Loucy (cell line): ENCODE results near the gene SERPINB7.
A peak's percentile ranks its signal among the peaks of the same experiment; 100 is the strongest.

Experiments used
- H2AFZ ChIP-seq: fragments of 200-600 bp; sonication (generic); 2 replicates; pipeline ENCODE4 v1.6.0; 2016; ENCODE audit warnings: antibody characterized with exemption, mild to moderate bottlenecking, low read length, moderate library complexity
- H3F3A ChIP-seq: fragments of 200-600 bp; 2 replicates; pipeline ENCODE4 v1.6.0; 2016; ENCODE audit warnings: antibody characterized with exemption, low read depth, mild to moderate bottlenecking
- H3K27me3 ChIP-seq: fragments of 200-600 bp; sonication (generic); 2 replicates; pipeline ENCODE4 v1.6.1; 2014; ENCODE audit warnings: low read length, mild to moderate bottlenecking; ENCODE audit not compliant: insufficient read depth, poor library complexity, severe bottlenecking
- H3K36me3 ChIP-seq: fragments of 200-600 bp; sonication (generic); 2 replicates; pipeline ENCODE4 v1.6.1; 2016; ENCODE audit warnings: low read length; ENCODE audit not compliant: insufficient read depth
- H3K4me1 ChIP-seq: fragments of 200-600 bp; sonication (generic); 2 replicates; pipeline ENCODE4 v1.5.1; 2014; ENCODE audit warnings: low read length, mild to moderate bottlenecking; ENCODE audit not compliant: insufficient read depth, poor library complexity, severe bottlenecking
- H3K4me2 ChIP-seq: fragments of 200-600 bp; sonication (generic); 2 replicates; pipeline ENCODE4 v1.6.0; 2014; ENCODE audit warnings: antibody characterized with exemption, low read length, low read depth, mild to moderate bottlenecking; ENCODE audit not compliant: poor library complexity, severe bottlenecking
- H3K4me3 ChIP-seq: fragments of 200-600 bp; sonication (generic); 2 replicates; pipeline ENCODE4 v1.5.1; 2014; ENCODE audit warnings: low read length, mild to moderate bottlenecking, mixed read lengths; ENCODE audit not compliant: poor library complexity, severe bottlenecking
- H3K79me2 ChIP-seq: fragments of 200-600 bp; sonication (generic); 2 replicates; pipeline ENCODE4 v1.6.1; 2014; ENCODE audit warnings: low read length; ENCODE audit not compliant: insufficient read depth
- H3K9ac ChIP-seq: fragments of 200-600 bp; sonication (generic); 2 replicates; pipeline ENCODE4 v1.6.0; 2014; ENCODE audit warnings: mild to moderate bottlenecking, low read depth, low read length, moderate library complexity; ENCODE audit not compliant: poor library complexity, severe bottlenecking
- H3K9me2 ChIP-seq: fragments of 200-600 bp; sonication (generic); replicated peaks from 2 replicates; pipeline ENCODE4 v1.6.1; 2016; ENCODE audit warnings: low read depth, low read length, mixed read lengths
- H3K9me3 ChIP-seq: fragments of 200-600 bp; sonication (generic); 2 replicates; pipeline ENCODE4 v1.6.1; 2014; ENCODE audit warnings: mild to moderate bottlenecking, antibody characterized with exemption, low read length, low read depth; ENCODE audit not compliant: insufficient read depth
- H4K20me1 ChIP-seq: fragments of 200-600 bp; sonication (generic); 2 replicates; pipeline ENCODE4 v1.6.0; 2014; ENCODE audit warnings: antibody characterized with exemption, low read length, mild to moderate bottlenecking; ENCODE audit not compliant: insufficient read depth, poor library complexity, severe bottlenecking
- CTCF ChIP-seq: fragments of 200-600 bp; sonication (generic); conservative IDR thresholded peaks from 2 replicates; pipeline ENCODE4 v1.5.1; 2014; ENCODE audit warnings: mild to moderate bottlenecking, antibody characterized with exemption, low read length
- EZH2phosphoT487 ChIP-seq: fragments of 200-600 bp; IDR thresholded peaks from 2 replicates; pipeline ENCODE4 v1.6.1; 2018; ENCODE audit warnings: antibody characterized with exemption, mild to moderate bottlenecking, moderate library complexity, borderline replicate concordance

SERPINB7 gene

DNA sequence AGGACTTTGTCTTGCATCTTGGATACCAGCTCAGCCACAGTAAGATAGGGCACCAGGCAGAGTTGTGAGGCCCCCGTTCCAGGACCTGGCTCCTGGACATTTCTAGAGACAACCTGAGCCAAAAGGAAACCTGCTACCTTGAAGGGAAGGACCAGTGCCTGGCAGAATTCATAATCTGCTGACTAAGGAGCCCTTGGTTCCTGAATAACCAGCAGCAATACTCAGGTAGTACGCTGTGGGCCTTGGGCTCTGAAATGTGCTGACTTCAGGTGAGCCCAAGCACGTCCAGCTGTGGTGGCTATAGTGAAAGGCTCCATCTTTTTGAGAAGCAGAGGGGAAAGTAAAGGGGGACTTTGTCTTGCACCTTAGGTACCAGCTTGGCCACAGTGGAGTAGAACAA, 44.0 kb upstream of the SERPINB7 start:
- H3K4me3 ChIP-seq = no peak overlapping the region
- no peak overlapping the region for H2AFZ ChIP-seq

GRCh38 chr18:63736876-63737275, 38.3 kb upstream of the SERPINB7 start:
- no peaks in the 10 kb centered on the region for H3K4me1 ChIP-seq
- H3K9ac ChIP-seq = no peak overlapping the region
- no peaks in the 10 kb centered on the region for H3K79me2 ChIP-seq
- no peaks in the 10 kb centered on the region for H4K20me1 ChIP-seq
- H3K9me3 ChIP-seq = no peaks in the 10 kb centered on the region
- H3K4me2 ChIP-seq = no peak overlapping the region
- H3F3A ChIP-seq = no peaks in the 10 kb centered on the region
- no peaks in the 10 kb centered on the region for H3K36me3 ChIP-seq
- H2AFZ ChIP-seq = no peak overlapping the region
- no peaks in the 10 kb centered on the region for H3K9me2 ChIP-seq
- no peaks in the 10 kb centered on the region for H3K27me3 ChIP-seq
- H3K4me3 ChIP-seq = no peak overlapping the region
- TF ChIP-seq EZH2phosphoT487 (no peak), CTCF (no peak)

More for the DNA sequence above, 44.0 kb upstream of the SERPINB7 start:
- Histone ChIP-seq H3K9ac (no peak overlapping the region), H3K27me3 (no peaks in the 10 kb centered on the region), H4K20me1 (no peaks in the 10 kb centered on the region), H3F3A (no peaks in the 10 kb centered on the region), H3K36me3 (no peaks in the 10 kb centered on the region), H3K9me2 (no peaks in the 10 kb centered on the region), H3K9me3 (no peaks in the 10 kb centered on the region), H3K4me2 (no peak overlapping the region), H3K4me1 (no peaks in the 10 kb centered on the region), H3K79me2 (no peaks in the 10 kb centered on the region)
- TF ChIP-seq EZH2phosphoT487 (no peak), CTCF (no peak)

DNA sequence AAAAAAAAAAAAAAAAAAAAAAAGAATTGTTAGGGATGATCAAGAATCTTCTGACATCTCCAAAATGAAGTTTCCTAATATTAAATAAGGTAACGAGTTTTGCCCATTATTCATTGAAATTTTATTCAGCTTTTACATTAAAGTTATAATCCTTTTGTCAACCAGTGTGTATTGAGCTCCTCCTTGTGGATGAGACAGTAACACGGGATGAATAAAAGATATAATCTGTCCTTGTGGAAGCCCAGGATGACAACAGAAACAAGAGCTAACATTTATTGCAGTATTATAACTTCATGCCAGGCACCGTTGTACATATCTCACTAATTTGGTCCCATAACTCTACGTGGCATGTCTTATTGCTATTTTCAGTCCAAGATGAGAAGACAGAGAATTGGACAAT, 33.4 kb upstream of the SERPINB7 start:
- no peak overlapping the region for H2AFZ ChIP-seq
- H3F3A ChIP-seq = no peaks in the 10 kb centered on the region
- TF ChIP-seq EZH2phosphoT487 = no peak
- 0 out of 2 replicates have a peak, but pooled peaks have one; percentile 8 for TF ChIP-seq CTCF
- no peaks in the 10 kb centered on the region for H3K9me3 ChIP-seq
- H3K4me2 ChIP-seq = no peak overlapping the region
- no peaks in the 10 kb centered on the region for H3K27me3 ChIP-seq
- H3K9me2 ChIP-seq = no peaks in the 10 kb centered on the region
- no peaks in the 10 kb centered on the region for H3K79me2 ChIP-seq
- no peak overlapping the region for H3K9ac ChIP-seq
- no peak overlapping the region for H3K4me3 ChIP-seq
- no peaks in the 10 kb centered on the region for H3K36me3 ChIP-seq
- no peaks in the 10 kb centered on the region for H4K20me1 ChIP-seq
- H3K4me1 ChIP-seq = no peaks in the 10 kb centered on the region
